Natural killer cell (primary cell): ENCODE results near the gene SUDS3. TPM values are rescaled to one million over a fixed set of nuclear protein-coding genes. Genes with fewer than 3 reads are reported as not detected.

Experiments used
- ATAC-seq, 3 donors: fragments of 150-1000 bp in 2 of 3; fragments of 200-7000 bp in 1 of 3; cut with Tn5 transposase; 1 replicate in 1 of 3; 2 replicates in 2 of 3; pipeline ENCODE4 v1.10.0; 2021; ENCODE audit warnings: mild to moderate bottlenecking in 2 of 3, moderate library complexity in 2 of 3
- DNase-seq, 2 donors: peaks; one replicate each; pipeline versions ENCODE4 v3.0.0 to v3.0.0-alpha.2; 2013 to 2021; ENCODE audit warnings: mixed read lengths in 1 of 2
- H3K27ac ChIP-seq: one replicate; pipeline ENCODE4 v1.5.1; 2013; ENCODE audit warnings: mild to moderate bottlenecking, low read length
- H3K27me3 ChIP-seq: one replicate; pipeline ENCODE4 v1.6.1; 2013; ENCODE audit warnings: low read length; ENCODE audit not compliant: control insufficient read depth, insufficient read depth
- H3K36me3 ChIP-seq: one replicate; pipeline ENCODE4 v1.6.1; 2013; ENCODE audit warnings: low read length; ENCODE audit not compliant: control insufficient read depth, insufficient read depth
- H3K4me1 ChIP-seq: one replicate; pipeline ENCODE4 v1.6.1; 2013; ENCODE audit warnings: low read length; ENCODE audit not compliant: control insufficient read depth, insufficient read depth
- H3K4me3 ChIP-seq: one replicate; pipeline ENCODE4 v1.5.1; 2013; ENCODE audit warnings: low read length
- H3K9me3 ChIP-seq: one replicate; pipeline ENCODE4 v1.6.1; 2013; ENCODE audit warnings: low read length; ENCODE audit not compliant: control insufficient read depth, insufficient read depth
- H3K27ac Mint-ChIP-seq, 2 donors: one replicate each; pipeline ENCODE4 v1.8.0; 2022; ENCODE audit warnings: mild to moderate bottlenecking in 2 of 2, mixed read lengths in 2 of 2, moderate library complexity in 1 of 2
- H3K27me3 Mint-ChIP-seq, 2 donors: one replicate each; pipeline ENCODE4 v1.8.0; 2022; ENCODE audit warnings: low read depth in 2 of 2, mixed read lengths in 2 of 2
- H3K36me3 Mint-ChIP-seq: one replicate; pipeline ENCODE4 v1.8.0; 2022; ENCODE audit warnings: mixed read lengths
- H3K4me1 Mint-ChIP-seq, 2 donors: one replicate each; pipeline ENCODE4 v1.8.0; 2022; ENCODE audit warnings: mixed read lengths in 2 of 2
- H3K4me3 Mint-ChIP-seq: one replicate; pipeline ENCODE4 v1.8.0; 2022; ENCODE audit warnings: mild to moderate bottlenecking, moderate library complexity, mixed read lengths
- H3K9me3 Mint-ChIP-seq, 2 donors: one replicate each; pipeline ENCODE4 v1.8.0; 2022; ENCODE audit warnings: mixed read lengths in 2 of 2
- CTCF ChIP-seq: fragments of 200-600 bp; IDR thresholded peaks from one replicate; pipeline ENCODE4 v1.8.0; 2022; ENCODE audit warnings: antibody characterized with exemption
- WGBS: methylation state at CpG from one replicate; pipeline ENCODE4 v1.1.7; 2013; ENCODE audit warnings: missing lambda C conversion rate; ENCODE audit not compliant: insufficient coverage; 5-methylcytosine and 5-hydroxymethylcytosine counted together
- intact Hi-C: fragments of 100-400 bp; cut with micrococcal nuclease; formaldehyde crosslinking; loops from one replicate; pipeline ENCODE4 v1.14.2; 2022
- total RNA-seq, 4 donors: library from RNA; stranded (reverse); fragments of 120-200 nt in 1 of 4; gene quantifications; one replicate each; pipeline versions ENCODE4 v1.2.3 to v1.2.4, GENCODE V29; 2013 to 2022

Gene SUDS3
- total RNA-seq, 3 donors from 2014 or later (not counting 1 experiment from before 2014, with no cell fraction given), result 27.5 to 40.3 (median 35.7) TPM

- 5% methylated on average over 4 of the region's 7 CpGs for WGBS
- H3K9me3 ChIP-seq, result no peaks in the 10 kb centered on the region
- Mint-ChIP-seq H3K4me1 (peaks cover 57 to 70% of the 10 kb centered on the region in 2 donors), H3K4me3 (peak overlapping the region; percentile 96), H3K36me3 (no peaks in the 10 kb centered on the region), H3K27ac (peak overlapping the region; percentile 90 to 91), H3K27me3 (no peaks in the 10 kb centered on the region), H3K9me3 (no peaks in the 10 kb centered on the region)
- peak overlapping the region; percentile 73 for H3K4me3 ChIP-seq
- H3K27ac ChIP-seq, result peak overlapping the region; percentile 70
- DNase-seq, result peak; percentile 30 to 84
- peaks cover 19% of the 10 kb centered on the region for H3K4me1 ChIP-seq
- no peaks in the 10 kb centered on the region for H3K27me3 ChIP-seq
- ATAC-seq, result peak; percentile 77 to 84 (median 81)
- TF ChIP-seq CTCF, result peak; percentile 59
- H3K36me3 ChIP-seq, result no peaks in the 10 kb centered on the region
- intact Hi-C loops, result loop anchor here (1.0 to 5.0 kb wide), 2 partner anchors 16 to 50 kb away; no protein-coding TSS in a partner anchor
Observed at GRCh38 chr12:118357257-118358007, 18.9 kb upstream of the SUDS3 start.

- Histone ChIP-seq H3K36me3 (no peaks in the 10 kb centered on the region), H3K4me3 (peak overlapping the region; percentile 73), H3K27me3 (no peaks in the 10 kb centered on the region), H3K9me3 (no peaks in the 10 kb centered on the region), H3K27ac (peak overlapping the region; percentile 85), H3K4me1 (peaks cover 19% of the 10 kb centered on the region)
- Mint-ChIP-seq H3K27me3 (no peaks in the 10 kb centered on the region), H3K4me3 (peak overlapping the region; percentile 96), H3K4me1 (peaks cover 53 to 69% of the 10 kb centered on the region in 2 donors), H3K36me3 (no peaks in the 10 kb centered on the region), H3K9me3 (no peaks in the 10 kb centered on the region), H3K27ac (peak overlapping the region; percentile 90 to 91)
- ATAC-seq, result no peak
- intact Hi-C loops, result loop anchor here (5.0 kb wide), 1 partner anchor 51 kb away; no protein-coding TSS in a partner anchor
- no peak for TF ChIP-seq CTCF
- no CpG with 5 or more reads among the region's 1 CpG for WGBS
- no peak for DNase-seq
Observed at GRCh38 chr12:118358008-118358359, 18.4 kb upstream of the SUDS3 start.

- no peak for TF ChIP-seq CTCF
- Mint-ChIP-seq H3K36me3 (no peaks in the 10 kb centered on the region), H3K9me3 (no peaks in the 10 kb centered on the region), H3K27ac (peak overlapping the region; percentile 90 to 91), H3K4me1 (peaks cover 53 to 67% of the 10 kb centered on the region in 2 donors), H3K4me3 (peak overlapping the region; percentile 96), H3K27me3 (no peaks in the 10 kb centered on the region)
- intact Hi-C loops, result loop anchor here (5.0 kb wide), 1 partner anchor 52 kb away; no protein-coding TSS in a partner anchor
- Histone ChIP-seq H3K27ac (peak overlapping the region; percentile 85), H3K36me3 (no peaks in the 10 kb centered on the region), H3K4me1 (peaks cover 19% of the 10 kb centered on the region), H3K9me3 (no peaks in the 10 kb centered on the region), H3K4me3 (peak overlapping the region; percentile 73), H3K27me3 (no peaks in the 10 kb centered on the region)
- WGBS, result 1% methylated on average over 5 of the region's 7 CpGs
- DNase-seq (peak in 1 of 2 donors; percentile 49), ATAC-seq (peak; percentile 33 to 64 (median 57))
Observed at GRCh38 chr12:118358612-118359540, 17.5 kb upstream of the SUDS3 start.
